ENCODE results near the gene GOT2.
"Not testable (repeated sequence)": the region's sequence is repeated elsewhere in the genome, so short reads cannot be mapped to it uniquely, and the experiment has no call there.

GOT2 gene

GRCh38 chr16:58699151-58699550 lies 35.0 kb downstream of the GOT2 start:
- TF ChIP-seq, protein P1, sequence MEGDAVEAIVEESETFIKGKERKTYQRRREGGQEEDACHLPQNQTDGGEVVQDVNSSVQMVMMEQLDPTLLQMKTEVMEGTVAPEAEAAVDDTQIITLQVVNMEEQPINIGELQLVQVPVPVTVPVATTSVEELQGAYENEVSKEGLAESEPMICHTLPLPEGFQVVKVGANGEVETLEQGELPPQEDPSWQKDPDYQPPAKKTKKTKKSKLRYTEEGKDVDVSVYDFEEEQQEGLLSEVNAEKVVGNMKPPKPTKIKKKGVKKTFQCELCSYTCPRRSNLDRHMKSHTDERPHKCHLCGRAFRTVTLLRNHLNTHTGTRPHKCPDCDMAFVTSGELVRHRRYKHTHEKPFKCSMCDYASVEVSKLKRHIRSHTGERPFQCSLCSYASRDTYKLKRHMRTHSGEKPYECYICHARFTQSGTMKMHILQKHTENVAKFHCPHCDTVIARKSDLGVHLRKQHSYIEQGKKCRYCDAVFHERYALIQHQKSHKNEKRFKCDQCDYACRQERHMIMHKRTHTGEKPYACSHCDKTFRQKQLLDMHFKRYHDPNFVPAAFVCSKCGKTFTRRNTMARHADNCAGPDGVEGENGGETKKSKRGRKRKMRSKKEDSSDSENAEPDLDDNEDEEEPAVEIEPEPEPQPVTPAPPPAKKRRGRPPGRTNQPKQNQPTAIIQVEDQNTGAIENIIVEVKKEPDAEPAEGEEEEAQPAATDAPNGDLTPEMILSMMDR (IDR thresholded peaks at IDR 0.05): no peak

GRCh38 chr16:58695368-58695767 lies 38.7 kb downstream of the GOT2 start:
- no peak overlapping the region for H2AFZ ChIP-seq
- H3K27ac ChIP-seq: no peak overlapping the region
- H3K4me2 ChIP-seq (ENCODE audit: low read length): no peak overlapping the region
- H3K9me3 ChIP-seq (ENCODE audit: control insufficient read depth, low read length): no peaks in the 10 kb centered on the region
- no peaks in the 10 kb centered on the region for H3K27me3 ChIP-seq (ENCODE audit: control insufficient read depth, insufficient read depth, low read length)
- H3K79me2 ChIP-seq: no peaks in the 10 kb centered on the region
- TF ChIP-seq, protein P1 (IDR thresholded peaks at IDR 0.05): no peak
- H3K4me1 ChIP-seq: no peaks in the 10 kb centered on the region
- H3K9ac ChIP-seq: no peak overlapping the region
- no peak overlapping the region for H3K4me3 ChIP-seq (ENCODE audit: low read depth, low read length)
- no peaks in the 10 kb centered on the region for H3K36me3 ChIP-seq (ENCODE audit: control insufficient read depth, insufficient read depth, low read length)

More at GRCh38 chr16:58699151-58699550, 35.0 kb downstream of the GOT2 start:
- H2AFZ ChIP-seq: no peak overlapping the region
- H3K4me2 ChIP-seq (ENCODE audit: low read length): no peak overlapping the region
- H3K27ac ChIP-seq: no peak overlapping the region
- H3K9me3 ChIP-seq (ENCODE audit: control insufficient read depth, low read length): no peaks in the 10 kb centered on the region
- no peak overlapping the region for H3K9ac ChIP-seq
- H3K4me1 ChIP-seq: no peaks in the 10 kb centered on the region
- no peaks in the 10 kb centered on the region for H3K27me3 ChIP-seq (ENCODE audit: control insufficient read depth, insufficient read depth, low read length)
- H3K79me2 ChIP-seq: no peaks in the 10 kb centered on the region
- no peaks in the 10 kb centered on the region for H3K36me3 ChIP-seq (ENCODE audit: control insufficient read depth, insufficient read depth, low read length)
- H3K4me3 ChIP-seq (ENCODE audit: low read depth, low read length): no peak overlapping the region

DNA sequence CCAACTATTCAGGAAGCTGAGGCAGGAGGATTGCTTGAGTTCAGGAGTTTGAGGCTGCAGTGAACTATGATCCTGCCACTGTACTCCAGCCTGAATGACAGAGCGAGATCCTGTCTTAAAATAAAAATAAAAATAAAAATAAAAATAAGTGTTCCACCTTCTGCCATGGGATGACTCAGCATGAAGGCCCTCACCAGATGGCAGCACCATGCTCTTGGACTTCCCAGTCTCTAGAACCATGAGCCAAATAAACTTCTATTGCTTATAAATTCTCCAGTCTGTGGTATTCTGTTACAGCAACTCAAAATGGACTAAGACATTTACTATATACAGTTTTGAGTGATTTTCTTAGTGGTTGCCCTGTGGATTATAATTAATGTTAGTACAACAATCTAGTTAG lies 41.7 kb downstream of the GOT2 start:
- H3K27me3 ChIP-seq (ENCODE audit: control insufficient read depth, insufficient read depth, low read length): no peaks in the 10 kb centered on the region
- H3K4me1 ChIP-seq: no peaks in the 10 kb centered on the region
- TF ChIP-seq, protein P1 (IDR thresholded peaks at IDR 0.05): no peak
- no peaks in the 10 kb centered on the region for H3K9me3 ChIP-seq (ENCODE audit: control insufficient read depth, low read length)
- no peak overlapping the region for H3K9ac ChIP-seq
- H3K4me3 ChIP-seq (ENCODE audit: low read depth, low read length): no peak overlapping the region
- no peaks in the 10 kb centered on the region for H3K36me3 ChIP-seq (ENCODE audit: control insufficient read depth, insufficient read depth, low read length)
- H3K79me2 ChIP-seq: no peaks in the 10 kb centered on the region
- H3K27ac ChIP-seq: no peak overlapping the region
- H3K4me2 ChIP-seq (ENCODE audit: low read length): no peak overlapping the region
- H2AFZ ChIP-seq: no peak overlapping the region

DNA sequence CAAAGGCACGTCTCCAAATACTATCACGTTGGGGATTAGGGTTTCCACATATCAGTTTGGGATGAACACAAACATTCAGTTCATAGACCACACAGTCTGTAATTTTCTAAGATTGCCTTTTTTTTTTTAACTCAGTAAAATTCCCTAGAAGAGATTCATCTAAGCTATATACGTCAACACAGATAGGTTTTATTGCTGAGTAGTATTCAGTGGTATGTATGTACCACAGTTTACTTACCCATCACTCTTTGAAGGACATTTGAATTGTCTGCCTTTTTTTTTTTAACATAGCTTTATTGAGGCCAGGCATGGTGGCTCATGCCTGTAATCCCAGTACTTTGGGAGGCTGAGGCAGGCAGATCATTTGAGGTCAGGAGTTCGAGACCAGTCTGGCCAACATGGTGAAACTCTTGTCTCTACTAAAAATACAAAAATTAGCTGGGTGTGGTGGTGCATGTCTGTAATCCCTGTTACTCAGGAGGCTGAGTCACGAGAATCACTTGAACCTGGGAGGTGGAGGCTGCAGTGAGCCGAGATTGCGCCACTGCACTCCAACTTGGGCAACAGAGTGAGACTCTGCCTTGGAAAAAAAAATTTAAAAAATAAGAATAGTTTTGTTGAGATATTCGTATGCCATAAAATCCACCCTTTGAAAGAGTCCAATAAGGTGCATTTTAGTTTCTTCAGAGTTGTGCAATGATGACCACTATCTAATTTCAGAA lies 47.0 kb downstream of the GOT2 start:
- H3K27ac ChIP-seq: not testable (repeated sequence)

DNA sequence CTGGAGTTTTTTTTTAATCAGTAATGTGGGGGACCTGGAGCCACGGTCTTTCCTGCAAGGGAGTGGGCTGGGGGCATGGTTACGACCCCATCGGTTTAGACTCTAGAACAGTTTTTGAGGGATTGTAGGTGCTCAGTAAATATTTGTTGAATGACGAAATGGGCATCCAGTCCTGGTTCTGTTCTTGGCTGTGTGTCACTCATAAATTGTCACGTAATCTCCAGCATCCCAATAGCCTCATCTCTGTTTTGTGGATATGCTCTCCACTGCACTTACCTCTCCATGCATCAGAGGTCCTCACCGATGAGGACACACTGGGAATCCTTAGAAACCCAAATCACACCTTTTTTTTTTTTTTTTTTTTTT lies 49.0 kb downstream of the GOT2 start:
- Histone ChIP-seq H3K4me2 (ENCODE audit: low read length) (peak overlapping the region; percentile 90), H3K36me3 (ENCODE audit: control insufficient read depth, insufficient read depth, low read length) (no peaks in the 10 kb centered on the region), H3K4me1 (peaks cover 9% of the 10 kb centered on the region), H3K9ac (no peak overlapping the region), H3K79me2 (peaks cover 3% of the 10 kb centered on the region), H3K27me3 (ENCODE audit: control insufficient read depth, insufficient read depth, low read length) (no peaks in the 10 kb centered on the region), H2AFZ (peak overlapping the region; percentile 100), H3K9me3 (ENCODE audit: control insufficient read depth, low read length) (no peaks in the 10 kb centered on the region), H3K4me3 (ENCODE audit: low read depth, low read length) (peak overlapping the region; percentile 73), H3K27ac (peak overlapping the region; percentile 30)
- TF ChIP-seq, protein P1 (IDR thresholded peaks at IDR 0.05): no peak

More for the DNA sequence above, 47.0 kb downstream of the GOT2 start:
- H3K4me3 ChIP-seq (ENCODE audit: low read depth, low read length); H3K4me1 ChIP-seq; H3K9me3 ChIP-seq (ENCODE audit: control insufficient read depth, low read length); H3K9ac ChIP-seq; H3K4me2 ChIP-seq (ENCODE audit: low read length); H3K36me3 ChIP-seq (ENCODE audit: control insufficient read depth, insufficient read depth, low read length); H2AFZ ChIP-seq; H3K79me2 ChIP-seq; H3K27me3 ChIP-seq (ENCODE audit: control insufficient read depth, insufficient read depth, low read length): not testable (repeated sequence)
